GM18868 (cell line): ENCODE data around the gene SRGAP3.

Source experiments
- ATAC-seq: cut with Tn5 transposase; IDR thresholded peaks from one replicate; pipeline ENCODE4 v1.9.1; 2021; ENCODE audit warnings: mild to moderate bottlenecking, moderate library complexity; ENCODE audit not compliant: unreplicated experiment

Gene SRGAP3

GRCh38 chr3:9254764-9255163, 5.3 kb upstream of the SRGAP3 start:
- ATAC-seq, result no peak

- ATAC-seq, result no peak
Observed at GRCh38 chr3:9253327-9253726, 3.9 kb upstream of the SRGAP3 start.

- no peak for ATAC-seq
Observed at GRCh38 chr3:9251055-9251786, 1.8 kb upstream of the SRGAP3 start.

- no peak for ATAC-seq
Observed at GRCh38 chr3:9250236-9250635, 790 bp upstream of the SRGAP3 start.

- ATAC-seq, result no peak
Observed at GRCh38 chr3:9248522-9249271, 749 bp downstream of the SRGAP3 start.

GRCh38 chr3:9247941-9248521, 1.4 kb downstream of the SRGAP3 start:
- no peak for ATAC-seq

- ATAC-seq, result no peak
Observed at GRCh38 chr3:9247361-9247940, 2.0 kb downstream of the SRGAP3 start.

- ATAC-seq, result no peak
Observed at GRCh38 chr3:9246189-9246588, 3.3 kb downstream of the SRGAP3 start.

GRCh38 chr3:9244495-9245183, 4.8 kb downstream of the SRGAP3 start:
- no peak for ATAC-seq

GRCh38 chr3:9241956-9242355, 7.5 kb downstream of the SRGAP3 start:
- no peak for ATAC-seq

GRCh38 chr3:9239680-9240079, 9.8 kb downstream of the SRGAP3 start:
- ATAC-seq, result no peak

- no peak for ATAC-seq
Observed at GRCh38 chr3:9238721-9239295, 10.6 kb downstream of the SRGAP3 start.

- no peak for ATAC-seq
Observed at GRCh38 chr3:9238276-9238675, 11.2 kb downstream of the SRGAP3 start.

- ATAC-seq, result no peak
Observed at GRCh38 chr3:9233814-9234600, 15.4 kb downstream of the SRGAP3 start.

GRCh38 chr3:9233101-9233500, 16.3 kb downstream of the SRGAP3 start:
- ATAC-seq, result no peak

GRCh38 chr3:9231937-9232336, 17.5 kb downstream of the SRGAP3 start:
- no peak for ATAC-seq

- no peak for ATAC-seq
Observed at GRCh38 chr3:9231471-9231870, 18.0 kb downstream of the SRGAP3 start.

- ATAC-seq, result no peak
Observed at GRCh38 chr3:9231006-9231405, 18.4 kb downstream of the SRGAP3 start.

- no peak for ATAC-seq
Observed at GRCh38 chr3:9230596-9230995, 18.9 kb downstream of the SRGAP3 start.

- no peak for ATAC-seq
Observed at GRCh38 chr3:9229879-9230278, 19.6 kb downstream of the SRGAP3 start.
